HG03066 (cell line): ENCODE data around the gene C1orf159.
A peak's percentile ranks its signal among the peaks of the same experiment; 100 is the strongest.
"Not testable (repeated sequence)": the region's sequence is repeated elsewhere in the genome, so short reads cannot be mapped to it uniquely, and the experiment has no call there.

Experiments
- ATAC-seq: cut with Tn5 transposase; IDR thresholded peaks from one replicate; pipeline ENCODE4 v1.9.1; 2021; ENCODE audit warnings: low read depth; ENCODE audit not compliant: unreplicated experiment

Gene C1orf159

GRCh38 chr1:1069711-1070676, 45.9 kb downstream of the C1orf159 start:
- ATAC-seq = no peak

GRCh38 chr1:1069056-1069710, 46.7 kb downstream of the C1orf159 start:
- no peak for ATAC-seq

- ATAC-seq = no peak
These were observed 47.3 kb downstream of the C1orf159 start for GRCh38 chr1:1068517-1069055.

- no peak for ATAC-seq
These were observed 47.9 kb downstream of the C1orf159 start for GRCh38 chr1:1067860-1068516.

- no peak for ATAC-seq
These were observed 48.5 kb downstream of the C1orf159 start for GRCh38 chr1:1067284-1067859.

GRCh38 chr1:1066403-1067283, 49.2 kb downstream of the C1orf159 start:
- ATAC-seq = no peak

GRCh38 chr1:1065940-1066304, 50.0 kb downstream of the C1orf159 start:
- not testable (repeated sequence) for ATAC-seq

- no peak for ATAC-seq
These were observed 50.5 kb downstream of the C1orf159 start for GRCh38 chr1:1065265-1065939.

- ATAC-seq = no peak
These were observed 51.7 kb downstream of the C1orf159 start for GRCh38 chr1:1063945-1064831.

GRCh38 chr1:1063261-1063944, 52.5 kb downstream of the C1orf159 start:
- no peak for ATAC-seq

GRCh38 chr1:1062348-1063163, 53.3 kb downstream of the C1orf159 start:
- no peak for ATAC-seq

GRCh38 chr1:1061682-1062345, 54.1 kb downstream of the C1orf159 start:
- no peak for ATAC-seq

GRCh38 chr1:1060281-1061000, 55.4 kb downstream of the C1orf159 start:
- no peak for ATAC-seq

GRCh38 chr1:1059494-1060280, 56.2 kb downstream of the C1orf159 start:
- ATAC-seq = peak; percentile 55
